DMS53 treated with DMSO at 0.1 percent for 48 hours (cell line): ENCODE data around the gene CADM1.
"Not testable (repeated sequence)": the region's sequence is repeated elsewhere in the genome, so short reads cannot be mapped to it uniquely, and the experiment has no call there.

Source experiments
- DNase-seq: peaks from one replicate; lab custom pipeline; 2025; ENCODE audit not compliant: unreplicated experiment; lab: John Stamatoyannopoulos, UW

The CADM1 gene

GRCh38 chr11:115481528-115481927, 22.7 kb downstream of the CADM1 start:
- no peak for DNase-seq

DNA sequence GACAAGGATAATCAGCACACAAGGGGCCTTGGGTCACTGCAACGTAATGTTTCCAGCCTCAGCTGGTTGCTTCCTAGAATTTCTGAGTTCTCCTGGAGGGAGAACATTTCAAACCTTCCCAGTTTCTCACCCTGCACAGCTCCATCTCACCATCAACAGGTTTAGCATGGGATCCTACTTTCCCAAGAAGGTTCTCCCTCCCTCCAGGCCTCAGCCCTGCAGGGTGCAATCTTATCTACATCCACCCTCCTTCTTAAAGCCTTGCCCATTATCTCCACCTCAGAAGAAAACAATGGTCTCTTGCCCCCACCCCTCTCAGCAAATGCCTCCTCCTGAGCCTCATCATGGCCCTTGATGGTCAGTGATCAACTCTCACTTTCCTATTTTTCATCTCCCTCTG, 23.6 kb downstream of the CADM1 start:
- DNase-seq, result no peak

DNA sequence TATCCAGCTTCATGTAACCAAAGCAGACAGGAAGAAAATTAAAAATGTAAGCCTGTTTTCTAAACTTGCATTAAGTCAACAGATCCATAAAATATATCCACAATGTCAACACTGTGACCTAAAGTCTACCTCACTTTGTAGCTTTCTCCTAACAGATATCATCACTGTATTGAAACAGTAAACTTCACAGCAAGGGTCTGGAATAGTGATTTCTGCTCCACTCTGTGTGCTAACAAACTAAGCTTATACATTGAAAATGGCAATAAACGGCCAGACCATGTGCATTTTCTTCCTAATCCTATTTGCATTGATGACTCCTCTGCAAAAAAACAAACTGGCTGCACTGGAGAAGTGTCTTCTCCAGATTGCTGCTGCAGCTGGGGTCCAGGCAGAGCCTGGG, 26.8 kb downstream of the CADM1 start:
- no peak for DNase-seq

GRCh38 chr11:115476463-115477286, 27.5 kb downstream of the CADM1 start:
- DNase-seq, result no peak

DNA sequence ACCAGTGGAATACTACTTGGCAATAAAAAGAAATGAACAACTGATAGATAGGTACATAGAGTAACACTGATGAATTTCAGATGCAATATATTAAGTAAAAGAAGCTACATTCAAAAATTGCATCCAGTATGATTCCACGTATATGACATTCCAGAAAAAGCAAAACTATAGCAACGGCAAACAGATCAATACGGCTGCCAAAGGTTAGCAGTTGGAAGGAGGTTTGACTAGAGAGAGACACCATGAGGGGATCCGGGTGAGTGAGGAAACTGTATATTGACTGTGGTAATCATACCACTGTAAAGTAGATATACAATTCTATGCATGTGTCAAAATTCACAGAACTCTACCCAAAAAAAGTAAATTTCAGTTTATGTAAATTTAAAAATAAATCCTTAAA, 28.7 kb downstream of the CADM1 start:
- no peak for DNase-seq

- DNase-seq, result not testable (repeated sequence)
These were observed 29.9 kb downstream of the CADM1 start for GRCh38 chr11:115474306-115474705.

GRCh38 chr11:115473167-115473566, 31.0 kb downstream of the CADM1 start:
- DNase-seq, result no peak

DNA sequence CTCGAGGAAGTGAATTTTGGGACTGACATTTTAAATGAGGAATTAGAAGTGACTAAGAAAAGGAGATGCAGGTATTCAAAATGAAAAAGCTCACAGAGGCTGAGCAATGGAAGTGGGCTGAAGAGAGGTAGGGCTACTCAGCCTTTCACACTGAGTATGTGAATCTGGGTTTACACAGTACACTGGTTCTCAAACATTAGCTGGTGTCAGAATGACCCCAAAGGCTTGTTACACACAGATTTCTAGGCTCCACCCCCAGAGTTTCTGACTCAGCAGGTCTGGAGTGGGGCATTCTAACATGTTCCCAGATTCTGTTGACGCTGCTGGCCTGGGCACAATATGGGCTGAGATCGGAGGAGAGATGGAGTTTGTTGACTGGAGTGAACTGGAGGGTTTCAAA, 32.8 kb downstream of the CADM1 start:
- no peak for DNase-seq

GRCh38 chr11:115470928-115471327, 33.3 kb downstream of the CADM1 start:
- no peak for DNase-seq

- no peak for DNase-seq
These were observed 34.9 kb downstream of the CADM1 start for GRCh38 chr11:115469361-115469760.

DNA sequence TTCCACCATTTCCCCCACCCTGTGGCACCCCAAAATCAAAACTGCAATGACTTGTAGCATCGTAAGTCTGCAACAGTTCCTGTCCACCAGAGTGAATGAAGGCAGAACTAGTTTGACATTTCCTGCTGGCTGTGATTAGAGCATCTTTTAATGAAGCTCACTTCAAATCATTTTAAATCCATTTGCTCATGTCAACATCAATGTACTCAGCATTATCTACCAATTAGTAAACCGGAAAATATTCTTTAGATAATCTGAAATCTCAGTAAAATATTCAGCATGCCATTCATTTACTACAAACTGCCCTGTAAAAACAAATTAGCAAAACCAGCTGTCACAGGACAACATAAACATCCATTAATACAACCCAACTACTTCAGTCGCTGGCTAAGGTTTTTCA, 38.1 kb downstream of the CADM1 start:
- no peak for DNase-seq

- DNase-seq, result no peak
These were observed 39.9 kb downstream of the CADM1 start for GRCh38 chr11:115464269-115464668.

- no peak for DNase-seq
These were observed 40.6 kb downstream of the CADM1 start for GRCh38 chr11:115463606-115464005.

- no peak for DNase-seq
These were observed 41.5 kb downstream of the CADM1 start for GRCh38 chr11:115462757-115463156.

GRCh38 chr11:115462004-115462541, 42.1 kb downstream of the CADM1 start:
- DNase-seq, result no peak

DNA sequence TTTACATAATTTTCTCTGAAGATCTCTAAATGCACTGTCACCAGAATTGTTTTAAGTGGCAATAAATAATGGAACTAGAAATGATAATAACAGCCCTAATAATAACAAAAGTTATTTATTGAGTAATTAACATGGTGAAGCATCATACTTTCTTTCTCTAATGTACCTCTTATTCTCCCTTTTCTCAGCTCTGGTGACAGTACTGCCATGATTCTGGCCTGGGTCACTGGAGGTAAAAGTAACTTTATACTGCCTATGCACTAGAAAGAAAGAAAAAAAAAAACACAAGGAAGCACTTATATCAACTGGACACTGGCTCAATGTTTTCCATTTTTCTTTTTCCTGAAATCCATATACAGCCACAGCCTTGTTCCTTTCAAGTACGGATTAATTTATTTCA, 43.7 kb downstream of the CADM1 start:
- DNase-seq, result no peak

- DNase-seq, result no peak
These were observed 44.7 kb downstream of the CADM1 start for GRCh38 chr11:115459563-115459962.

DNA sequence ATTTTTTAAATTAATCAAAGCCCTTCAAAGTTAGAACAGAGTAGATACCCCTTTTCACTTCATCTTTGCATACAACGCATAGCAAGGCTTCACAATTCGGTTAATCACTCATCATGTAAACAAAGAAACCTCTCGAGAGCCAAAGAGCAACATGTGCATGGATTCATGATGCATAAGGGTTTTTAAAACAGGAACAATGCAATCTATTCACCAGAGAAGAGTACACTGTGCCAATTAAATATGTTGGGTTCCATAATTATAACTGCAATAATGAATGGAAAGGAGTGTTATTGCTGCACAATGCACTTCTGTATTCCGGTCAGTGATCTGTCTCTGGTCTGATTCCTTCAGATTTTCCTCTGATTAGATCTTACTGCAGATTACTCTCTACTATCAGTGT, 45.3 kb downstream of the CADM1 start:
- DNase-seq, result no peak

- no peak for DNase-seq
These were observed 48.2 kb downstream of the CADM1 start for GRCh38 chr11:115456019-115456418.

DNA sequence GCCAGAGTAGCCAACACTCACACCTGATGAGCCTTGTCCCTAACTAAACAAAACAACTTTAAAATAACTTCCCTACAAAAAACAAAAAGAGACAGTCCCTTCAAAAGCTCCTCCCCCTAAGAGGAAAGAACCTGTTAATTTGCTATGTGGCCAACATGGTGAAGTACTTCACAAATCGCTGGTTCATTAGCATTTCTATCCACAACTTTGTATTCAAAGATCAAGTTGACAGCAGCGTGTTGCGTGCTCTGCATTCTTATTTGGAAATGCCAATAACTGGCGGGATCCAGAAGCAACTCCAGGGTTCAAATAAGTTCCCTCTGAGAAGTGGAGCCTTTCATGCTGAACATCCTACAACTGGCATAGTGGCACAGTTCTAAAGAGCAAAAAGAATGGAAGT, 48.6 kb downstream of the CADM1 start:
- DNase-seq, result no peak

- DNase-seq, result no peak
These were observed 49.7 kb downstream of the CADM1 start for GRCh38 chr11:115454525-115454924.

DNA sequence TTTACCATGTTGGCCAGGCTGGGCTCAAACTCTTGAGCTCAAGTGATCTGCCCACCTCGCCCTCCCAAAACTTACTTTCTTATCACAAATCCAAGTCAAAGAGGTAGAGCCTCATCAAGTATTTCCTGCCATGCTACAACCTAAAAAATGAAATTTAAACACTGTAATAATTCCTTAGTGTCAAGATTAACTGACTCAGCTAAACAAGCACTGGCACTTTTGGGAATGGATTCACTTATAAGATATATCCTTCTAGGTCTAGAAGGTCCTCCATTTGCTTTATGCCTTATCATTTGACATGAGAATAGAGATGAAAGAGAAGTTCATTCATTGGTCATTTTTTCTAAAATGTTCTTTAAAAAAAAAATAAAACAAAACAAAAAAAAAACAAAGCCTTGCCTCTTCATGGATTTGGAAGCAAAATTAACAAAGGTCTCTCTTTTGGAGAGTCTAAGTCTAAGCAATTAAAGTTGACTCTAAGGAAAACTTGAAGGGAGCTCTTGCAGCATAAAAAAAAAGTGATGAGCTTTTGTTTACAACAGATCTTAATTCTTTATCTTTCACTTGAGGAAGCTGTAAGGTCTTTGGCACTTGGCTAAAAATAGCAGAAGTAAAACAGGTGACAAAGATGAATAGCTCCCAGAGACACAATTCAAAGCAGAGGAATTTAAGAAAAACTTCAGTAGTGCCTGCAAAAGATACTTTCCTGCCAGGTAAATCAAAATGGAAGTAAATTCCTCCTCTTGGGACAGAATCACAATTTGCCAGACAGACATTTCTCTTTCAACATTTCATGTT, 50.3 kb downstream of the CADM1 start:
- no peak for DNase-seq
